ENCODE results near the gene TENM4.
A peak's percentile ranks its signal among the peaks of the same experiment; 100 is the strongest.

Gene TENM4

DNA sequence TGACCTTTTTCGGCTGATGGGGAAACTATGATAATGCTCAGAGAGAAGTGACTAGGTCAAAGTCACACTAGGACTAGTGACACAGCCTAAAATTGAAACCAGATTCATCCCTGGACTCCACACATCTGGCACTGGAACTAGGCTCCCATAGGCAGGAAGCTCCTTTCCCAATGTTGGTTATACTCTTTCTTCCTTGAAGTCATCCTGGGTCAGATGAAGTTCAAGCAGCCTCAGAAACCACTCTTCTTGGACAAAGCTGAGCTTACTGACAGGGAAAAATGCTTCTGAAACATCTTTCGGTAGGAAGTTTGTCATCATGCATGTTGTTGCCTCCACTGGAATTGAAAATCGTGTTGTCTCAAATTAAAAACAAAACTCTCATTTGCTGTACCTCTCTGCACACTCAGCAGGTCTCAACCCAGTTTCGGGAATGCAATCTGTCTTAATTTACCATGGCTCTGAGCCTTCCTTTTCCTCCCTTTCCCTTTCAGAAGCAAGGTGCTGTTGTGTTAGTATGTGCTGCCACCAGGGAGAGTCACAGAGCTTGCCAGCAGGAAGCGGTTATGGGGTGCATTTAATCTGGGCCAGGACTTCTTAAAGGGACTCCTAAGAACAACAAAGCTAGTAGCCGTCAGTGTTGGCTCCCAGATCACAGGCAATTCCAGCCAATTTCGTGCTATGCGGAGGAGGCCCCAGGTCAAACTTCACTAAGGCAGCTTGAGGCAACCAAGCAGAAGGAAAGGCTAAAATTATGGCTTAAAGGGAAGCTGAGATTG, 384.8 kb downstream of the TENM4 start:
- peak; percentile 39 for DNase-seq (ENCODE audit: low read depth)

DNA sequence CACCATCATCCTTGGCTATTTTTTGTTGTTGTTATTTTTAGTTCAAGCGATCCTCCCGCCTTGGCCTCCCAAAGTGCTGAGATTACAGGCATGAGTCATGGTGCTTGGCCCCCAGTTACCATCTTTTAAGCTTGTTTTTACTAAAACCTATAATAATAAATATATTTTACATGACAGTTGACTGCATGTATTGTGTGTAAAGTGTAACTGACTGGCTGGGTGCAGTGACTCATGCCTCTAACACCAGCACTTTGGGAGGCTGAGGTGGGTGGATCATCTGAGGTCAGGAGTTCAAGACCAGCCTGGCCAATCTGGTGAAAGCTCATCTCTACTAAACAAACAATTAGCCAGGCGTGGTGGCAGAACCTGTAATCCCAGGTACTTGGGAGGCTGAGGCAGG, 386.2 kb downstream of the TENM4 start:
- DNase-seq (ENCODE audit: low read depth): peak; percentile 8

DNA sequence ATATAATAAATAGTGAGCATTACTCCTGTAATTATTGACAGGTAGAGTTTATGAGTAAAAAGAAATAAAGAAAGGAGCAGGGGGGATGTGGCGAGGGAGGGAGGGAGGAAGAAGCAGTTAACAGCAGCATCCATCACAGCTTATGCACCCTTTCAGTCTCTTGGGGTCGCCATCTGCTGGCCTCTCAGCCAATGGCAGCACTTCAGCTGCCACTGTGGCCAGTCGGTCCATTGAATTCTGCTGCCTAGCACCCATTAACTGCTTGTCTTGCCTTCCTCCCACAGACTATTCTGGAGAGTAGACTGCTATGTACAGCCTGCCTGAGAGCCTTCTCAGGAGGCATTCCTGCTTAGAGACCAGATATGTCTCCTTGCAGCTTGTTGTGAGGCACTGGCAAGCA, 388.3 kb downstream of the TENM4 start:
- no peak for DNase-seq (ENCODE audit: low read depth)

DNA sequence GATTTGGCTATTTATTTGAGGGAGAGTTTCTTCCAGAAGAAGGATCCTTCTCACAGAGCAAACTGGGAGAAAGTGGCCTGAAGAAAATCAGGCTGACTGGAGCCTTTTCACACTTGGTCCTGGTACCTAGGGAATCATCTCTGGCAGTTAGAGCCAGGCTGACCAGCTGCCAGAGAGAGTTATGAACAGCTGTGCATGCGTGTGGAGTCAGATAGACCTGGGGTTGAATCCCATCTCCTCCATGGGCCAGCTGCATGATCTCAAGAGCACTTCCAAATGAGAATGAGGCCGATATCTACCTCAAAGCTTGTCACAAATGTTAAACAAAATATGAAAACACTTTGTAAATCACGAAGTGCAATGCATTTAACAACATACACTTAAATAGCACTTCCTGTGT, 390.0 kb downstream of the TENM4 start:
- no peak for DNase-seq (ENCODE audit: low read depth)

DNA sequence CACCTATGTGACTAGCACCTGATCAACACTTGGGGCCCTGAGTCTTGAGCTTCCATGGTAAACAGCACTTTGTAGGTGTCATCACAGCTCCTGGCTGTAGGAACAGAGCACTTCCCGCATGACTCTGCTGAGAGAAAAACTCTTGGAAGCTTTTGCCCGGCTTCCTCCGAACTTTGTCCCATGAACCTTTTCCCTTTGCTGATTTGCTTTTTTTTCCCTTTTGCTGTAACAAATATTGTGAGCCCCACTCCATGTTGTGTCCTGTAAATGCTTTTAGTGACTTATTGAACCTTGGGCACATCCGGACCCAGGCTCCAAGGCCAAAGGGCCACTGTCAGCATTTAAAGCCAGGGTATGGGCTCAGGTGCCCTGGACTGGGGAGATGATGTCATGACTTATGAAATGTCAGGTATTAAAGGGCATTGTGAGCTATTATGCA, 391.1 kb downstream of the TENM4 start:
- no peak for DNase-seq (ENCODE audit: low read depth)

DNA sequence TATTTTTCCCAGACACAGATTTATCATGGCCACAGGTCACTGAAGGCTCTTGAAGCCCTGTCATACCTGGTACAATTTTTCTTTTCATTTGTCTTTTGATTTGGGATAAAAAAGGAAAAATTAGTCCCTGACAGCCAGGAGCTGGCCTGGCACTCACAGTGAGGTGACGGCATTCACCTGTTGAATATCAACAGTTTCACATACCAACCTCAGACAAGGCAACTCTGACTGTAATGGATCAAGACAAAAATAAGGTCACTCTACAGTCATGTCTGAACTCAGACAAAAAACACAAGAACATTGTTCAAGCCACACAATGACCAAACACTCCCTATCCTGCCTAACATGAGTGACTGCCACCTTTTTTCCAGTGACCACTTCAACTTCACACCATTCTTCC, 392.9 kb downstream of the TENM4 start:
- DNase-seq (ENCODE audit: low read depth): no peak

DNA sequence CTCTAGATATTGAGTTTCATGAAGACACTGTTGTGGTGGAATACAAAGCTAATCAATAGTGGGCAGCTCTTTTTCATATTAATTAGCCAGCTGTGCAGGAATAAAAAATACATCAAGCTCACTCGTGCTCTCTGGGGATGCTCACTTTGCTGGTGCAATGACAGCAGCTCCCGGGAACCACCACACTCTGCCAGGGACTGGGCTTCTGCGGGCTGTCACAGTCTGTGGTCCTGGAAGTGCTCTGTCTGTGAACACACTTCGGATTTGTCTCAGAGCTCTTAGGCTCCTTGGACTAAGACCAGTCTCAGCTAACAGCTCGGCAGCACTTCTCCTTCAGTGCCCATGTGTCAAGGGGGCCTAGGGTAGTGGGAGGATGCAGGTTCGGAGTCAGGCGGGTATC, 393.5 kb downstream of the TENM4 start:
- no peak for DNase-seq (ENCODE audit: low read depth)

DNA sequence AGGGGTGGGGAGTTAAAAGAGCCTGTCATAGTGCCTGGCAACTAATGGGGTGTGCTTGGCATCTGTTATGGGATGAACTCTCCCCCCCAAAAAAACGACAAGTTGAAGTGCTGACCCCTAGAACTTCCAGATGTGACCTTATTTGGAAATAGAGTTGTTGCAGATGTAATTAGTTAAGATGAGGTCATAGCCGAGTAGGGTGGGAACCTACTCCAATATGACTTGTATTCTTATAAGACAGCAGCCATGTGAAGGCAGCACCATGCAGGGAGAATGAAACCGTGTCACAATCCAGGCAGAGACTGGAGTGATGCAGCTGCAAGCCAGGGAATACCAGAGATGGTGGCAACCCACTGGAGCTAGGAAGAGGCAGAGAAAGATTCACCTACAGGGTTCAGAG, 394.5 kb downstream of the TENM4 start:
- DNase-seq (ENCODE audit: low read depth): no peak

DNA sequence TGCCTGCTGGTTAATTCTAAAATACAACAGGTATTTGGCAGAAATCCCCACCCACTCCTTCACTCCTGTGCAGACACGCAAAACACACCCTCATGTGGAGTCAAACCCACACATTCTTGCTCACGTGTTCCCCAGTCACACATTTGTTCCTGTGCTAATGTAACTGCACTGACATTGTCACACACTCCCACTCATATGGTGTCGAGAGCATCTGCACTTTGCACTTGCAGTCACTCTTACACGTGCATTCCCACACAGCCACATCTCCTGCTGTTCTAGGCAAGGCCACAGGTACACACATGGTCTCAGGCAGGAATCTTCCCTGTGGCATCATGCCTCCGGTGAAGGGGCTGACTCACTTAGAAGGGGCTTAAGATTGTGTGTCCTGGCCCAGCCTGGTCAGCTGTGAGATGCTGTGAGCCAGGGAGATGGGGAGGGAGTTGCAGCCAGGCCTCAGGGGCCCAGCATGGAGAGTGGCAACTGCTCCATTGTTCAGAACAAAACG, 395.0 kb downstream of the TENM4 start:
- DNase-seq (ENCODE audit: low read depth): no peak

DNA sequence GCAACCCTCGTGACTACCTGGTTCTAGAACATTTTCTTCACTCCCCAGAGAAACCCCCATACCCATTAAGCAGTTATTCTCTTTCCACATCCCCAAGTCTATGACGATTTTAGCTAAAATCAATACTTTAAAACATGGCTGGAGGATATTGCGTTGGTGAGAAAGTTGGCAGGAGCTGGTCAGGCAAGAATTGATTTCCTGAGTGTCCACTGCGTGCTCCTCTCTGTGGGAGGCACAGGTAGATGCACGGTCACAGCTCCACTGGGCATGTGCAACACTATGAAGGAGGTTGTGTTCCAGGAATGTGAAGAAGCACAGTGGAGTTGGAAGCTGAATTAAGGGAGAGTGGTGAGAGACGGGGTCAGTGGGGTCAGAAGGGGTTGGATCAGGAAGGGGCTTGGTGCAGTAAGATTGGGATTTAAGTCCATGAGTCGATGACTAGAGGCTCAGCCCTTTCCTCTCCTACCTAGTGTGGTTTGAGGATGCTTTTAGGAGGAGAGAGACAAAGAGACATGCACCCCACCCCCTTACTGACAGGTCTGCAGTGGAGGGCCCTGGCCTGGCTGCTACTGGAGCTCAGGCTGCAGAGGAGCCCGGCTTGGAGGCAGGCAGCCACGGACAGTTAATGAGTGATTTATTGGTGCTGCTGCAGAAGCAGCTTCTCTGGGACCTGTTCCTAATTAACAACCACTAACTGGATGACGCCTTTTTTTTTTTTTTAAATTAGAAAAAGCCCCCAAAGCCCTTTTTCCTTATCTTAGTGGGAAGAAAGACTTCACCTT, 395.6 kb downstream of the TENM4 start:
- no peak for DNase-seq (ENCODE audit: low read depth)

DNA sequence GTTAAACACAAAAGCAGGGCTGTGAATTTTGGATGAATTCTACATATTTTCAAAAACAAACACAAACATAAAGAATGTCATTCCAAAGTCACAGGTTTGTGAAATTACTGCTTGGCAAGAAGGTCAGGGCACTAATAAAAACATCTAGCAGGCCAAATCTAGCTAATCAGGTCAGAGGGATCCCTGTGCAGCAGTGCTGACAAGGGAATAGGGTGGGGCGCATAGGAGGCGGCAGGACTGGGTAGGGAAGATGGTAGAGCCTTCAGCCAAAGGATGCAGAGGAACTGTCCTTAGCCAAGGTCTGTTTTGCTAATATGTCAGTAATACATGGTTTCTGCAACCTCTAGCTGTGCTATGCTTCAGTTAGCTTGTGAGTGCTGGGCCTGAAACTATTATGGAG, 396.6 kb downstream of the TENM4 start:
- DNase-seq (ENCODE audit: low read depth): no peak

DNA sequence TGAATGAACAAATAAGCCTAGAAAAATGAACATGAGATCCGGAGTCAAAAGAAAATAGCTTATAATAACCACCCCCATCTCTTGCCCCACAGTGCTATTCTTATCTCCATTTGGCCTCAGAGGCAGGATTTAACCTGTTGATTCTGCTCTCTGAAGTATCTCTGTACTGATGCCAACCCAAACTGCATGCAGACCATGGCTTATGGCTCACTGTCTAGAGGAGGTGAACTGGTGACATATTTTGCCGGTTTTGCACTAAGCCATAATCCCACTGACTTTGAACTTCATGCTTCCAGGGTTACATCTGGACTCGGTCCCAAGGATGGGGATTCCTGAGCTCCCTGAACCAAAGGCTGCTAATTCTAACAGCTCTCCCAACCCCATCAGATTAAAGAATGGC, 397.1 kb downstream of the TENM4 start:
- DNase-seq (ENCODE audit: low read depth): no peak

DNA sequence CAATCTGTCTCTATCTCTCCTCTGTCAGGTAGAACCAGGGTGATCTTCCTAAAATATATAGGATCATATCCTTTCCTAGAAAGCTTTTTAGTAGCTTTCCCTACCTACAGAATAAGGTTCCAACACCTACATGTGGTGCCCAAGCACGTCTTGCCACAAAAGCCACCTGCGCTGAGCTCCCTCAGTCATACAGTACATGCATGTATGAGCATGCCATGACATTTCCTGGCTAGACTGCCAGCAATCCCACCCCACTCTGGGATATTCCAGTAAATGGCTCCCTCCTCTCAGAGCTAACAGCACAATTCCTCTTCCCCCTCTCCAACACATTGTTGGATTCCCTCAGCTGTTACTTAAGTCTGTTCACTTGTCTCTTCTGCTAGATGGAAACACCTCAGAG, 398.0 kb downstream of the TENM4 start:
- DNase-seq (ENCODE audit: low read depth): no peak

DNA sequence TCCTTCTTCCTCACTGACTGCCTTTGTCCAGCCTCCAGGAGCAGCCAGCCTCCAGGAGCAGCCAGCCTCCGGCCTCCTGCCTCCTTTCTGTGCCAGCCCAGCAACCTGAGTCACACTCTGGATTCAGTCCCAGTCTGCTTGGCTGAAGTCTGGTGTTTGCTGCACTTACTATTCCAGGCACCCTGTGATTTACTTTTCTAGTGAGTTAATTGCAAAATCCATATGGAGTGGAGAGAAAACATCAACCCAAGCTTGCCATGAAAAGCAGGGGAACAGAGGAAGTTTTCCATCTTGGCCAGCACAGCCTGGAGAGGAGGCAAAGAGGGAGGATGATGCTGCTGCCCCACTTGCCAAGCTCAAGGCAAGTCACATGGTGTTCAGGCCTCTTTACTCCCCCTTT, 400.5 kb downstream of the TENM4 start:
- no peak for DNase-seq (ENCODE audit: low read depth)

DNA sequence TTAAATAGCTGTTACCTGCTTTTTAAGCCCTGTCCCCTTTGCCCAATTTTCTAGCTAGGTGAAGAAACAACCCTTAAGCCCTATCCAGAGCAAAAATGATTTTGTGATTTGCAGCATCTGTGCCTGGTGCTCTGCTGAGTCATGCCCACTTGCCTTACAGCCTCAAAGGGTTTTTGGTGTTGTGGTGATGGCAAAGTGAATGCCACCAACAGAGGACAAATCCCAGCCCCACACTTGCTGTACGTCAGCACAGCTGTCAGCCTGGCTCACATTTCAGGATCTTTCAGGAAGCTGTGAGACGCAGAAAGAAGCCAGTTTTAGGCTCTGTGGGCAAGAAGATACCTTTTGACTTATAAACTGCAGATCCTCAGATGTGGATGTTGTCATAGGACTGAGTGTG, 401.7 kb downstream of the TENM4 start:
- no peak for DNase-seq (ENCODE audit: low read depth)

DNA sequence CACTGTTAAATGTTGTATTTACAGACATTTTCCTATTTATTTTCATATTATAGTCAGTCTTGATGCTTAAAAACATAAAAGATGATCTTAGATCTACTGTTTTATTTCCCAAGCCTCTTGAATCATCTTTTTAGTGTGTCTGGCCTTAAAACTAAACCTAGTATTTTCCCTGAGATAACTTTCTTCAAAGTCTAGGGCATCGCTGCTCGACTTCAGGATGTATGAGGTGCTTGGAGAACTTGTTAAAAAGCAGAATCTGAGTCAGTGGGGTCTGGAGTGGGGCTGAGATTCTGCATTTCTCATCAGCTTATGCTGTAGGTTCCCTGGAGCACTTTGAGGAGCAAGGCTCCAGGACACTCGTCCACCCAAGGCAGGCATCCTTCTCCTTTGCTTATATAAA, 404.9 kb downstream of the TENM4 start:
- no peak for DNase-seq (ENCODE audit: low read depth)

DNA sequence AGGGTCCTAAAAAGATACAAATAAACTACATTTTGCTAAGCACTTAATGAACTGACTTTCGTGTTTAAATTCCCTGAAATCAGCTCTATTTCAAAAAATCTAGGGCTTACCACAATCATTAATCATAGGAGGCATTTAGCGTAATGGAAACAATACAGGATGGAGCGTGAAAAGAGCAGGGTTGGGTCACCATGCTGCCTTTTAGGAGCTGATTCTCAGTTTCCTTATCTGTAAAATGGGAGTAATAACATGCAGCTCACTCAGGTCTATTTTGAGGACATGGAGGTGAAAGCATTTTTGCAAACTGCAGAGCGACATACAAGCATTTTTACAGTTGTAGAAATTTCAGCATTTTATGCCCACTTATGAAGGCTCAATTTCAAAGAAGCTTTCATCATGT, 407.0 kb downstream of the TENM4 start:
- DNase-seq (ENCODE audit: low read depth): no peak

DNA sequence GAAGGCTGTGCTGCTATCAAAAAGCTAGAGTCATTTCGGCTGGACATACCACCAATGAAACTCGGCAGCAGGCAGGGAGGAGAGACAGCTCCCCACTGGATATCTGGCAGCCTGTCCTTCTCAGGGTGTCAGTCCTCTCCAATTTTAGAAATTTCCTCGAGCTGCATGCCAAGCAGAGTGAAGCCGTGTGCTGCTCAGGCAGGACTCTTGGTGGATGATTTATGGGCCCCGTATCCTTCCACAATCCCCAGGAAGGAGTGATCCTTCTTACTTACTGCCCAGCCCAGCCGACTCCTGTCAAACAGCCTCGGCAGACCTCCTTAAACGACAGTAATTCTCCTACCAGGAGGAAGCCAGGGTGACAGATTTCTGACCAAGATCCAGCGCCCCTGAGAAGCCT, 410.4 kb downstream of the TENM4 start:
- DNase-seq (ENCODE audit: low read depth): no peak

DNA sequence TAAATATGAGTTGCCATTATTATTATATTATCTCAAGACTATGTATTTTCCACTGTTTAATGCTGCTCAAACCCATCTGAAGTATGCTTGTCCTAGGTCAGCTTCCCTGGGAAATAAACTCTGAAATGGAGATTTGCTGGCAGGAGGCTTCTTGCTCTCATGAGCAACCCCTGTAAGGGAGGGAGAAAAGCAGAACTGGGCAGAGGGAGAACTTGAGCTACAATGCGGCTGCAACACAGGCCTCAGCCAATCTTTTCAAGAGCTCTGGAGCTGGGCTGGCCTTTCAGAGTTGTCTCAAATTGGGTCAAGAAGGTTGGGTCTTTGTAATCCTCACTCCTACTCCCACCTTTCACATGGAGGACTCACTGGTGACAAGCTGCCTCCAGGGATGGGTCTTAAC, 412.6 kb downstream of the TENM4 start:
- no peak for DNase-seq (ENCODE audit: low read depth)

DNA sequence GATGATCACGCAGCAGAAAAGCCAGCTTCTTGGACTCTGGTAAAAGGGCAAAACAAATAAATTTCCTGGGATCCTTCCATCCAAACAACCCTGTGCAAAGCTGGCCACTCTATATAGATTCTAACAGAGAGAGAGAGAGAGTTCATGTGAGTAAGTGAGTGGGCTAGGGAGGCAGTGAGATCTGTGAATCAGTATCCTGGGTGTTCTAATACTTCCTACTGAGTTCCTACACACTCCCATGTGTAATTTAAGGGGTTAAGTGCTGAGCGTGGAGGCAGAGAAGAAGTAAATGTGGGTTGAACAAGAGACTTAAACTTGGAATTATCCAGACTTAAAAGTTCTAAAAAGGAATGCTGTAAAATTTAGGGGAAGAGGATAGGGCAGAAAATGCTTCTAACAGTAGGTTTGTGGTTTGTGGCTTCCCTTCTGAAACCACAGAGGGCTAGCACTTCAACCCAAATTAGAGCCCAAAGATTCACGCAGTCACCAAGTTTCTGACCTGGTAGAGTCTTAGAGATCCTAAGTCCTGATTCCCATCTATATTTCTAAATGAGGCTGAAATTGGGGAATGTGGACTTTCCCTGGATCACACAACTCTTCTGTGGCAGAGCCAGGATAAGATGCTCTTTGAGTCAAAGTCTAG, 413.9 kb downstream of the TENM4 start:
- DNase-seq (ENCODE audit: low read depth): peak; percentile 33

DNA sequence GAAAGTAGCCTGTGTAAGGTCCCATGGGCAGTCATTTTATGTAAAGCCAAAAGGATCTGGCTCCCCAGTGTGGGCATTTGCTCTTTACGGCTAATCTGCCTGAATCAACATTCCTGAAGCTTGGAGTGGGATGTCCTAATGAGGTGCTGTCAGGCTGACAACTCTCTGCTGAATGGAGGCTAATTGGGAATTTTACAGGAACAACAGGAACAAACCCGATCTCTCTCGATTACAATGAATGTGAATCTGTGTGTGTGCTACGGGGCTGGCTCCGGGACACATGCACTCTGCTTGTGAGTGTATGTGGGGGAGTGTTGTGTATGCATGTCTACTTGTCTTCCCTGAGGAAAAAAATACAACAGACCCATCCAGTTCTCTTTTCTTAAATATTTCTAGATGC, 415.2 kb downstream of the TENM4 start:
- no peak for DNase-seq (ENCODE audit: low read depth)

DNA sequence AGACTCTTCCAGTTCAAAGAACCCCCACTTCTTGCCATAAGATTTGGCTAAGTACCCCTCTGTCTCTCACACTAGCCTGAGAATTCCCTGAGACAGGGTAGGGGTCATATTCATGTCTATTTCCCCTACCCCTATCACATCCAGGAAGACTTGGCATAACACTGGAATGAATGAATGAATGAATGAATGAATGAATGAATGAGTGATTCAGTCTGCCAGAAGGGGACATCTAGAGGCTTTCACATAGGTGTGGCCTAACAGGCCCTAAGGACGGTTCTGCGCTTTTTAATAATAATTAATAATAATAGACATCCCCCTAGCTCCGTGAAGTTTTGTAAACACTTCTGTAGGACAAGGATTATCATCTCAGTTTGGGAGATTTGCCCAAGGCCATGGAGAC, 415.7 kb downstream of the TENM4 start:
- DNase-seq (ENCODE audit: low read depth): no peak

DNA sequence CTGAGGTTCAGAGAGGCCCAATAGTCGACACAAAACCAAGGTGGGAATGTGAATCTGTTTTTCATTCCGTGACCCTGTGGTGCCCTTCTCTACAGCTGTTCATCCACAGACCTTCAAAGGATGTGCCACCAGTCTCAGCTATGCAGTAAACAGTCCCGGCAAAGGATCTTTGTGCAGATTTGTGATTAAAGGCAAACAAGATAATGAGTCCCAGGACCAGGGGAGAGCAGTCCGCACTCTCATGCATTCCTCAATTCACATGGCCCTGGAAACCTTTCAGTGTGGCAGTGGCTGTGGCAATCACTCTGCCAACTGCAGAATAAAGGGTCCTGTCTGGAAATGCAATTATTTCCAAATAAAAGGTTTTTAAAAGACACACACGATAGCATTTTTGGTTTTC, 418.6 kb downstream of the TENM4 start:
- DNase-seq (ENCODE audit: low read depth): no peak
